H1 (cell line): ENCODE results near the gene ZNF609. TPM values are rescaled to one million over a fixed set of nuclear protein-coding genes. Genes with fewer than 3 reads are reported as not detected.

Experiments
- CHD7 ChIP-seq: fragments of 300-600 bp; sonication (generic); IDR thresholded peaks from 2 replicates; pipeline ENCODE4 v1.7.1; 2012; ENCODE audit warnings: low read length, moderate library complexity, mild to moderate bottlenecking, inconsistent platforms; ENCODE audit not compliant: insufficient replicate concordance
- CTCF ChIP-seq, 3 experiments: IDR thresholded peaks; 1 replicate in 2 of 3; 2 replicates in 1 of 3; pipeline versions ENCODE4 v1.5.1 to v1.6.1; 2011; ENCODE audit warnings: low read length in 3 of 3, mild to moderate bottlenecking in 3 of 3, inconsistent platforms in 2 of 3, low read depth in 1 of 3, moderate library complexity in 1 of 3; ENCODE audit not compliant: insufficient read depth in 1 of 3; ENCODE audit errors: control extremely low read depth in 1 of 3
- RFX5 ChIP-seq: IDR thresholded peaks from 2 replicates; pipeline ENCODE4 v1.6.1; 2011; ENCODE audit warnings: low read depth, low read length, improper control_type of control experiment, borderline replicate concordance
- polyA plus RNA-seq, 7 experiments: library from polyadenylated mRNA; depleted of rRNA in 3 of 7; stranded (reverse) in 5 of 7; unstranded in 2 of 7; fragments of >200 nt in 5 of 7; fragments of 200-250 nt in 2 of 7; gene quantifications; 1 replicate in 5 of 7; 2 replicates in 1 of 7; 4 replicates in 1 of 7; pipeline versions ENCODE4 v1.2.1 to v1.2.3, GENCODE V29; 2011 to 2013; ENCODE audit warnings: missing spikeins in 2 of 7, mixed read lengths in 2 of 7
- total RNA-seq: library from RNA; stranded (reverse); fragmentation: NEBNext Ultra II Directional; extraction: Animal tissue kit (Norgen Biotek cat#: 25700); gene quantifications from 2 replicates; pipeline ENCODE4 v1.2.1, GENCODE V29; 2021

Gene ZNF609
- total and polyA plus RNA-seq, 2 of the 8 experiments (the other 6 are each of a cell fraction or from before 2014, with no cell fraction given): 15.5 to 47.8 TPM

GRCh38 chr15:64582202-64582601, 121.8 kb downstream of the ZNF609 start (continued):
- TF ChIP-seq RFX5 (no peak), CHD7 (no peak), CTCF (IDR thresholded peaks at IDR 0.05; ENCODE audit: control extremely low read depth in 1 of 3, insufficient read depth in 1 of 3, low read depth in 1 of 3, low read length in 3 of 3) (no peak)
- TF ChIP-seq, all 59 proteins: peak for 0
